ENCODE measurements around the gene CLTC. TPM values are rescaled to one million over a fixed set of nuclear protein-coding genes. Genes with fewer than 3 reads are reported as not detected.

The CLTC gene
- total and polyA plus RNA-seq, 2 of the 13 experiments (the other 11 are each of a cell fraction or from before 2014, with no cell fraction given) = 134 to 283 TPM

GRCh38 chr17:59619298-59620063 lies at the start of gene CLTC (continued):
- no peak for TF ChIP-seq ZNF282 (IDR thresholded peaks at IDR 0.05; ENCODE audit: partially characterized antibody)
- no peak for TF ChIP-seq TBL1XR1 (IDR thresholded peaks at IDR 0.05; ENCODE audit: borderline replicate concordance, low read length, partially characterized antibody)
- peak; percentile 72 for TF ChIP-seq ZNF253 (CRISPR knock-in tag; IDR thresholded peaks at IDR 0.05; ENCODE audit: borderline replicate concordance)
- TF ChIP-seq HNF1B (CRISPR knock-in tag; IDR thresholded peaks at IDR 0.05) = peak; percentile 56
- TF ChIP-seq PRDM10 (CRISPR knock-in tag; IDR thresholded peaks at IDR 0.05; ENCODE audit: low read depth) = peak; percentile 72
- peak; percentile 79; the same call in 1 of the 2 replicates for TF ChIP-seq RNF219 (CRISPR knock-in tag; IDR thresholded peaks at IDR 0.05)
- TF ChIP-seq KIAA2018 (CRISPR knock-in tag; IDR thresholded peaks at IDR 0.05; ENCODE audit: borderline replicate concordance) = no peak
- peak; percentile 59; the same call in 1 of the 2 replicates for TF ChIP-seq RXRA (CRISPR knock-in tag; IDR thresholded peaks at IDR 0.05)
- TF ChIP-seq NFRKB (IDR thresholded peaks at IDR 0.05) = peak; percentile 93
- TF ChIP-seq ZNF691 (CRISPR knock-in tag; IDR thresholded peaks at IDR 0.05; ENCODE audit: borderline replicate concordance, low read depth) = peak; percentile 47; the same call in 1 of the 2 replicates
- peak; percentile 88 for TF ChIP-seq KDM4B (CRISPR knock-in tag; IDR thresholded peaks at IDR 0.05)
